ENCODE data around the gene PDZD4.

The PDZD4 gene

DNA sequence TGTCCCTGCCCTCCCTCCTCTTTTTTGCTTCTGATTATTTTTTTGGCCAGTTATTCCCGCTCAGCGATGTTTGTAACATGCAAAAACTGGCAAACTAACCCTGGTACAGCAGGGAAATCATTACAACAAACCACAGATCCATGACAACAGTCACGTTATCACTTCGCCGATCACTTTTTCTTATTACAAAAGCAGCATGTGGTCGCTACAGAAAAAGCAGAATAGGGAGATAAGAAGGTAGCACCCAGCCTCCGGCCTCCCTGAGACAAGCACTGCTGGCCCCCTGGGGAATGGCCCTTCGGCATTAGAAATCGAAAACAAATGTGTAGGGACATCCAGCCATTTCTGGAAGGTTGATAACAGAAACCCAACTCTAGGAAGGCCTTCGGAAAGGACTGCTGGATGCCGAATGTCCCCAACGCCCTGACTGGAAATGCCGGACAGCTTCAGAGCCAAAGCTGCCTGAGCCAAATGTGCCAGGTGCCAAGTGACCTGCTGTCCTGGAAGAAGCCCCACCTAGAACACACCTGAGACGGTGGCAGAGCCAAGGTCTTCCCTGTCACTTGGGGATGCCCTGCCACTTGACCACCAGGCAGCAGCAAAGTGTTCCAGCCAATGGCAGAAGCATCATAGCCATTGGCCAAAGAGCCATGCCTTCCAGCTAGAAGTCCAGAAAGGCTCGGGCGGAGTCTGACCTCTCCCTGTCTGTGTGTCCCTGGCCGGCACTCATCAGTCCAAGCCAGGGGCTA lies 39.1 kb downstream of the PDZD4 start:
- no peaks in the 10 kb centered on the region for H3K36me3 ChIP-seq (ENCODE audit: control insufficient read depth, insufficient read depth, low read length)
- no peaks in the 10 kb centered on the region for H3K4me1 ChIP-seq
- no peak overlapping the region for H3K4me3 ChIP-seq (ENCODE audit: low read depth, low read length)
- H3K9ac ChIP-seq, result no peak overlapping the region
- H3K27ac ChIP-seq, result no peak overlapping the region
- H3K4me2 ChIP-seq (ENCODE audit: low read length), result no peak overlapping the region
- no peaks in the 10 kb centered on the region for H3K9me3 ChIP-seq (ENCODE audit: control insufficient read depth, low read length)
- no peak overlapping the region for H2AFZ ChIP-seq
- TF ChIP-seq, protein P1, sequence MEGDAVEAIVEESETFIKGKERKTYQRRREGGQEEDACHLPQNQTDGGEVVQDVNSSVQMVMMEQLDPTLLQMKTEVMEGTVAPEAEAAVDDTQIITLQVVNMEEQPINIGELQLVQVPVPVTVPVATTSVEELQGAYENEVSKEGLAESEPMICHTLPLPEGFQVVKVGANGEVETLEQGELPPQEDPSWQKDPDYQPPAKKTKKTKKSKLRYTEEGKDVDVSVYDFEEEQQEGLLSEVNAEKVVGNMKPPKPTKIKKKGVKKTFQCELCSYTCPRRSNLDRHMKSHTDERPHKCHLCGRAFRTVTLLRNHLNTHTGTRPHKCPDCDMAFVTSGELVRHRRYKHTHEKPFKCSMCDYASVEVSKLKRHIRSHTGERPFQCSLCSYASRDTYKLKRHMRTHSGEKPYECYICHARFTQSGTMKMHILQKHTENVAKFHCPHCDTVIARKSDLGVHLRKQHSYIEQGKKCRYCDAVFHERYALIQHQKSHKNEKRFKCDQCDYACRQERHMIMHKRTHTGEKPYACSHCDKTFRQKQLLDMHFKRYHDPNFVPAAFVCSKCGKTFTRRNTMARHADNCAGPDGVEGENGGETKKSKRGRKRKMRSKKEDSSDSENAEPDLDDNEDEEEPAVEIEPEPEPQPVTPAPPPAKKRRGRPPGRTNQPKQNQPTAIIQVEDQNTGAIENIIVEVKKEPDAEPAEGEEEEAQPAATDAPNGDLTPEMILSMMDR (IDR thresholded peaks at IDR 0.05), result no peak
- H3K27me3 ChIP-seq (ENCODE audit: control insufficient read depth, insufficient read depth, low read length), result no peaks in the 10 kb centered on the region
- peaks cover 18% of the 10 kb centered on the region for H3K79me2 ChIP-seq

DNA sequence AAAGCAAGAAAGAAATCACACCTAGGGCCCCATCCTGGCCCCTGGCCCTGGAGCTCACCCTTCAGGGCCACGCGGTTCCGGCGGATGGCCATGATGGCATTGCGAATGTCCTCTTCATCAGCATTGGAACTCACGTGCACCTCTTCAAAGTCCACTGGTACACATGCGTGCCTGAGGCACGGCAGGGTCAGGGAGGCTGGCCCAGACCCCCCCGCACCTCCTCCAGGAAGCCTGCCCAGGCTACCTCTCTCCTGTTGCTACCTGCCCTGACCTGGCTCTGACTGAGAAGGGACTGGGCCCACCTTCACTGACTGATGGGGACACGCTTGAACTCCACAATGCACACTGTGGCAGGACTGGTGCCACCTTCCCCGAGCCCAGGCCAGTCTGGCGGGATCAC lies 40.7 kb downstream of the PDZD4 start:
- H3K4me2 ChIP-seq (ENCODE audit: low read length), result no peak overlapping the region
- no peak overlapping the region for H3K27ac ChIP-seq
- H3K4me1 ChIP-seq, result no peaks in the 10 kb centered on the region
- no peak overlapping the region for H3K4me3 ChIP-seq (ENCODE audit: low read depth, low read length)
- no peak overlapping the region for H3K9ac ChIP-seq
- peaks cover 18% of the 10 kb centered on the region for H3K79me2 ChIP-seq
- no peaks in the 10 kb centered on the region for H3K9me3 ChIP-seq (ENCODE audit: control insufficient read depth, low read length)
- no peaks in the 10 kb centered on the region for H3K36me3 ChIP-seq (ENCODE audit: control insufficient read depth, insufficient read depth, low read length)
- H3K27me3 ChIP-seq (ENCODE audit: control insufficient read depth, insufficient read depth, low read length), result no peaks in the 10 kb centered on the region
- TF ChIP-seq, protein P1 (IDR thresholded peaks at IDR 0.05), result no peak
- H2AFZ ChIP-seq, result no peak overlapping the region

DNA sequence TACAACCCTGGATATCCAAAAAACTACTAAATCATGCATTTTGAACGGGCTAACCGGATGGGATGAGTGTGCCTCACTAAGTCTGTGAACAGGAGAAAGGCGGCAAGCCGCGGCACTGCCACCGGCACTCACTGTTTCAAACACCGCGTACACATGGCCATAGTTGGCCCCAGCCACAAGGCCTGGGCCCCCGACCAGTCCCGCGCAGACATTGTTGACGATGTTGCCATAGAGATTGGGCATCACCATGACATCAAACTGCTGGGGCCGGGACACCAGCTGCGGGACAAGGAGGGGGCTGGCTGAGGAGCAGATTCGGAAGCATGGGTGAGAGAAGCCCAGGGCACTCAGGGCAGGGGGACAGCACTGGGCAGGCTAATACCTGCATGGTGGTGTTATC lies 43.7 kb downstream of the PDZD4 start:
- Histone ChIP-seq H3K9ac (no peak overlapping the region), H3K4me3 (ENCODE audit: low read depth, low read length) (no peak overlapping the region), H3K27me3 (ENCODE audit: control insufficient read depth, insufficient read depth, low read length) (no peaks in the 10 kb centered on the region), H3K9me3 (ENCODE audit: control insufficient read depth, low read length) (no peaks in the 10 kb centered on the region), H3K79me2 (peaks cover 6% of the 10 kb centered on the region), H3K27ac (no peak overlapping the region), H2AFZ (no peak overlapping the region), H3K36me3 (ENCODE audit: control insufficient read depth, insufficient read depth, low read length) (no peaks in the 10 kb centered on the region), H3K4me2 (ENCODE audit: low read length) (no peak overlapping the region), H3K4me1 (no peaks in the 10 kb centered on the region)
- TF ChIP-seq, protein P1 (IDR thresholded peaks at IDR 0.05), result no peak

DNA sequence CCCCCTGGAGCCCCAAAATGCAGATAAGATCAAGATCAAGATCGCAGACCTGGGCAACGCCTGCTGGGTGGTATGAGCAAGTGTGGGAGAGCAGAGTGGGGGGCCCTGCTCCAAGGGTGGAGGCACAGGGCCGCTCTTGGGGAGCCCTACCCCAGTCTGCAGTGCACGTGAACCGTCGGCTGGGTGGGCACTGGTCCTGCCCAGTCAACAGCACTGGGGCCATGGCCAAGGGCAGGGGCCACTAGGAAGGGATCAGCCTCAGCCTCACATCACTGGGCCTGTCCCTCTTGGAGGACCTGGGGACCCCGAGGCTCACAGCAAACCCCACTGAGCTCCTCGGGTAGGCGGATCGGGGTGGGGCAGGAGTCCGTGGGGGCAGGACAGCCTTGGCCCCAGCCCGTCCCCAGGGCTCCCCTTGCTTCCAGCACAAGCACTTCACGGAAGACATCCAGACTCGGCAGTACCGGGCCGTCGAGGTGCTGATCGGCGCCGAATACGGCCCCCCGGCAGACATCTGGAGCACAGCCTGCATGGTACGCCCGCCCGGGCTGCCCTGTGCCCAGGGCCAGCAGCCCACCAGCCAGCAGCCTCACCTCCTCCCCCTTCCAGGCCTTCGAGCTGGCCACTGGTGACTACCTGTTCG lies 45.9 kb downstream of the PDZD4 start:
- Histone ChIP-seq H2AFZ (no peak overlapping the region), H3K27me3 (ENCODE audit: control insufficient read depth, insufficient read depth, low read length) (no peaks in the 10 kb centered on the region), H3K79me2 (no peaks in the 10 kb centered on the region), H3K4me1 (no peaks in the 10 kb centered on the region), H3K27ac (no peak overlapping the region), H3K36me3 (ENCODE audit: control insufficient read depth, insufficient read depth, low read length) (no peaks in the 10 kb centered on the region), H3K9me3 (ENCODE audit: control insufficient read depth, low read length) (no peaks in the 10 kb centered on the region), H3K4me3 (ENCODE audit: low read depth, low read length) (no peak overlapping the region), H3K9ac (no peak overlapping the region), H3K4me2 (ENCODE audit: low read length) (no peak overlapping the region)
- TF ChIP-seq, protein P1 (IDR thresholded peaks at IDR 0.05), result no peak
